Left lung (tissue), 10 donors: Measurements from ENCODE around the gene PLXNB3. TPM values are rescaled to one million over a fixed set of nuclear protein-coding genes. Genes with fewer than 3 reads are reported as not detected.

Experiments
- ATAC-seq: fragments of 200-7000 bp; cut with Tn5 transposase; one replicate; pipeline ENCODE4 v1.9.1; 2020; ENCODE audit warnings: moderate library complexity
- DNase-seq, 4 donors: peaks; one replicate each; pipeline ENCODE4 v3.0.0-alpha.2; 2013 to 2020
- H3K27ac ChIP-seq, 2 donors: fragments of 200-600 bp; sonication (generic) in 1 of 2; one replicate each; pipeline versions ENCODE4 v1.5.0 to v1.8.0; 2020 to 2021
- H3K27me3 ChIP-seq, 2 donors: fragments of 200-600 bp; sonication (generic) in 1 of 2; one replicate each; pipeline versions ENCODE4 v1.5.0 to v1.8.0; 2020 to 2021
- H3K36me3 ChIP-seq, 2 donors: fragments of 200-600 bp; sonication (generic) in 1 of 2; one replicate each; pipeline versions ENCODE4 v1.5.0 to v1.8.0; 2020 to 2021
- H3K4me1 ChIP-seq, 2 donors: fragments of 200-600 bp; one replicate each; pipeline ENCODE4 v1.8.0; 2021
- H3K4me3 ChIP-seq, 2 donors: fragments of 200-600 bp; sonication (generic) in 1 of 2; one replicate each; pipeline versions ENCODE4 v1.5.0 to v1.8.0; 2020 to 2021; ENCODE audit warnings: mild to moderate bottlenecking in 1 of 2
- H3K9me3 ChIP-seq, 2 donors: fragments of 200-600 bp; sonication (generic) in 1 of 2; one replicate each; pipeline versions ENCODE4 v1.5.0 to v1.8.0; 2020 to 2021
- CTCF ChIP-seq, 2 donors: fragments of 200-600 bp; sonication (generic) in 1 of 2; IDR thresholded peaks; one replicate each; pipeline versions ENCODE4 v1.5.0 to v1.8.0; 2021; ENCODE audit warnings: antibody characterized with exemption in 2 of 2
- intact Hi-C, 2 donors: fragments of 100-400 bp; cut with DNase I; formaldehyde crosslinking; loops; one replicate each; pipeline versions ENCODE4 v1.11.2 to v1.14.2; 2022
- polyA plus RNA-seq, 6 donors: library from polyadenylated mRNA; unstranded; fragments of 120-200 nt; gene quantifications; one replicate each; pipeline ENCODE4 v1.2.1, GENCODE V29; 2013; ENCODE audit not compliant: insufficient read length in 6 of 6
- total RNA-seq, 2 donors: library from RNA; stranded (reverse); fragmentation: NEBNext Ultra II Directional; extraction: Animal tissue kit (Norgen Biotek cat#: 25700); gene quantifications; one replicate each; pipeline ENCODE4 v1.2.1, GENCODE V29; 2021
- donor health status: DM: no; HTN: yes; CAD: no.
- donor health status: DM: no; HTN: no; CAD: no.

The PLXNB3 gene
- total and polyA plus RNA-seq, 8 donors, result 2.7 to 5.2 (median 3.6) TPM

- ATAC-seq (no peak), DNase-seq (no peak)
- intact Hi-C loops, result no loop called here
- peaks cover 0 to 30% of the 10 kb centered on the region in 2 donors for H3K36me3 ChIP-seq
- no peaks in the 10 kb centered on the region for H3K9me3 ChIP-seq
- H3K27me3 ChIP-seq, result no peaks in the 10 kb centered on the region
- no peak for TF ChIP-seq CTCF (IDR thresholded peaks at IDR 0.05)
- H3K4me1 ChIP-seq, result peaks cover 0 to 3% of the 10 kb centered on the region in 2 donors
- no peak overlapping the region for H3K4me3 ChIP-seq
- no peak overlapping the region for H3K27ac ChIP-seq
These were observed 30.3 kb upstream of the PLXNB3 start for GRCh38 chrX:153733651-153734240.

GRCh38 chrX:153734871-153735270 lies 29.2 kb upstream of the PLXNB3 start:
- no peak for ATAC-seq
- H3K36me3 ChIP-seq, result peaks cover 0 to 29% of the 10 kb centered on the region in 2 donors
- H3K9me3 ChIP-seq, result no peaks in the 10 kb centered on the region
- peaks cover 0 to 3% of the 10 kb centered on the region in 2 donors for H3K4me1 ChIP-seq
- no peaks in the 10 kb centered on the region for H3K27me3 ChIP-seq
- no peak overlapping the region for H3K27ac ChIP-seq
- no peak for TF ChIP-seq CTCF (IDR thresholded peaks at IDR 0.05)
- intact Hi-C loops, result no loop called here
- DNase-seq, result no peak
- no peak overlapping the region for H3K4me3 ChIP-seq

- Histone ChIP-seq H3K9me3 (no peaks in the 10 kb centered on the region), H3K4me1 (peaks cover 0 to 3% of the 10 kb centered on the region in 2 donors), H3K27ac (no peak overlapping the region), H3K36me3 (peaks cover 0 to 33% of the 10 kb centered on the region in 2 donors), H3K4me3 (no peak overlapping the region), H3K27me3 (no peaks in the 10 kb centered on the region)
- DNase-seq (no peak), ATAC-seq (no peak)
- no peak for TF ChIP-seq CTCF (IDR thresholded peaks at IDR 0.05)
- intact Hi-C loops, result no loop called here
These were observed 28.8 kb upstream of the PLXNB3 start for GRCh38 chrX:153735274-153735673.

GRCh38 chrX:153736071-153736820 lies 27.8 kb upstream of the PLXNB3 start:
- Histone ChIP-seq H3K4me1 (peaks cover 0 to 3% of the 10 kb centered on the region in 2 donors), H3K9me3 (no peaks in the 10 kb centered on the region), H3K4me3 (no peak overlapping the region), H3K36me3 (peaks cover 0 to 41% of the 10 kb centered on the region in 2 donors), H3K27ac (no peak overlapping the region), H3K27me3 (no peaks in the 10 kb centered on the region)
- DNase-seq (no peak), ATAC-seq (no peak)
- no peak for TF ChIP-seq CTCF (IDR thresholded peaks at IDR 0.05)
- intact Hi-C loops, result no loop called here

GRCh38 chrX:153736871-153737441 lies 27.1 kb upstream of the PLXNB3 start:
- H3K36me3 ChIP-seq, result peaks cover 0 to 41% of the 10 kb centered on the region in 2 donors
- ATAC-seq, result no peak
- TF ChIP-seq CTCF (IDR thresholded peaks at IDR 0.05), result no peak
- H3K4me3 ChIP-seq, result no peak overlapping the region
- H3K9me3 ChIP-seq, result no peaks in the 10 kb centered on the region
- DNase-seq, result no peak
- no peaks in the 10 kb centered on the region for H3K4me1 ChIP-seq
- no peaks in the 10 kb centered on the region for H3K27me3 ChIP-seq
- H3K27ac ChIP-seq, result no peak overlapping the region
- intact Hi-C loops, result no loop called here
